CD4-positive, alpha-beta memory T cell (primary cell): Measurements from ENCODE around the gene ANKRD35. TPM values are rescaled to one million over a fixed set of nuclear protein-coding genes. Genes with fewer than 3 reads are reported as not detected.

Experiments used
- CTCF ChIA-PET: fragments of 350-600 bp; sonication (Branson Sonifier 250); formaldehyde crosslinking; loops from one replicate; lab custom pipeline; 2021; ENCODE audit warnings: inconsistent platforms; ENCODE audit not compliant: partially characterized antibody; lab: Charles Lee
- POLR2A ChIA-PET: fragments of 350-600 bp; sonication (Branson Sonifier 250); formaldehyde crosslinking; loops from one replicate; lab custom pipeline; 2021; ENCODE audit not compliant: partially characterized antibody; lab: Charles Lee
- DNase-seq, 5 donors: peaks; one replicate each; pipeline versions ENCODE4 v3.0.0 to v3.0.0-alpha.2; 2020 to 2022; ENCODE audit warnings: mixed read lengths in 1 of 5
- H3K27ac ChIP-seq: one replicate; pipeline ENCODE4 v1.7.0; 2013; ENCODE audit warnings: low read depth, low read length
- H3K27me3 ChIP-seq: 2 replicates; pipeline ENCODE4 v1.7.0; 2013; ENCODE audit warnings: mild to moderate bottlenecking, low read length, moderate library complexity; ENCODE audit not compliant: insufficient read depth
- H3K36me3 ChIP-seq: 2 replicates; pipeline ENCODE4 v1.7.0; 2013; ENCODE audit warnings: mild to moderate bottlenecking, low read length, moderate library complexity; ENCODE audit not compliant: insufficient read depth
- H3K4me1 ChIP-seq: 2 replicates; pipeline ENCODE4 v1.7.0; 2013; ENCODE audit warnings: mild to moderate bottlenecking, low read length, moderate library complexity; ENCODE audit not compliant: insufficient read depth
- H3K4me3 ChIP-seq, 2 donors: one replicate each; pipeline ENCODE4 v1.7.0; 2013; ENCODE audit warnings: low read length in 2 of 2, mild to moderate bottlenecking in 1 of 2
- H3K9me3 ChIP-seq, 2 donors: one replicate each; pipeline ENCODE4 v1.7.0; 2013; ENCODE audit warnings: low read length in 2 of 2, control low read depth in 1 of 2; ENCODE audit not compliant: control insufficient read depth in 1 of 2
- H3K27ac Mint-ChIP-seq, 7 donors: one replicate each; pipeline ENCODE4 v1.8.0; 2020 to 2021; ENCODE audit warnings: mixed read lengths in 7 of 7, mild to moderate bottlenecking in 6 of 7, inconsistent platforms in 3 of 7, moderate library complexity in 3 of 7
- H3K27me3 Mint-ChIP-seq, 2 donors: one replicate each; pipeline ENCODE4 v1.8.0; 2020 to 2021; ENCODE audit warnings: mixed read lengths in 2 of 2
- H3K36me3 Mint-ChIP-seq, 2 donors: one replicate each; pipeline ENCODE4 v1.8.0; 2020 to 2021; ENCODE audit warnings: mixed read lengths in 2 of 2, inconsistent platforms in 1 of 2, mild to moderate bottlenecking in 1 of 2
- H3K4me1 Mint-ChIP-seq, 4 donors: one replicate each; pipeline ENCODE4 v1.8.0; 2020 to 2021; ENCODE audit warnings: mixed read lengths in 4 of 4, mild to moderate bottlenecking in 1 of 4
- H3K4me3 Mint-ChIP-seq, 8 donors: one replicate each; pipeline ENCODE4 v1.8.0; 2020 to 2021; ENCODE audit warnings: mixed read lengths in 8 of 8, mild to moderate bottlenecking in 7 of 8, moderate library complexity in 6 of 8, inconsistent platforms in 3 of 8
- H3K9me3 Mint-ChIP-seq, 8 donors: one replicate each; pipeline ENCODE4 v1.8.0; 2020 to 2021; ENCODE audit warnings: mixed read lengths in 8 of 8, mild to moderate bottlenecking in 5 of 8, inconsistent platforms in 3 of 8, moderate library complexity in 1 of 8
- intact Hi-C: fragments of 100-400 bp; cut with micrococcal nuclease; formaldehyde crosslinking; loops from one replicate; pipeline ENCODE4 v1.15.1; 2023
- polyA plus RNA-seq, 2 donors: library from polyadenylated mRNA; unstranded; fragments of 300-500 nt; fragmentation: Illumina TruSeq; gene quantifications; one replicate each; pipeline ENCODE4 v1.2.3, GENCODE V29; 2021
- total RNA-seq, 2 experiments: library from RNA; stranded (reverse); gene quantifications; one replicate each; pipeline ENCODE4 v1.2.3, GENCODE V29; 2021

Gene ANKRD35
- total and polyA plus RNA-seq, 4 experiments from 2014 or later, result 0.34 TPM; not detected in 3

DNA sequence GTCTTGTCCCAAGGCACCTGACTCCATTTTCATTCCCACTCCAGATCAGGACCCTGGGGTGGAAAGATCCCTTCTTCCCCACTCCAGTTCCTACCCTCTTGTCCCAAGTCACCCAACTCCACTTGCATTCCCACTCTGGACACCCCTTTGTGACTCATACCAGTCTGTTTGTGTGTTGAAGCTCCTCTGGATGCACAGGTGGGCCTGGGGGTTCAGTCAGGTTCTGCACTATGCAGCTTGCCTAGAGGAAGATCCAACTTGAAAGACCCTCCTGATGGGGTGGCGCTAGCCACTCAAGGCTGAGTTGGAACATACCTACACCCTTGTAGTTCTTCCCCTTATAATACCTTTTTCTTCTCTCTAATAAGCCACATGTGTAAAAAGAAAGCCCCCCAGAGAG is 9.8 kb upstream of the ANKRD35 start:
- Histone ChIP-seq H3K27me3 (no peaks in the 10 kb centered on the region), H3K9me3 (no peaks in the 10 kb centered on the region), H3K4me3 (no peak overlapping the region), H3K36me3 (no peaks in the 10 kb centered on the region), H3K4me1 (no peaks in the 10 kb centered on the region), H3K27ac (no peak overlapping the region)
- no peak for DNase-seq
- Mint-ChIP-seq H3K4me3 (no peak overlapping the region), H3K9me3 (no peaks in the 10 kb centered on the region), H3K27ac (no peak overlapping the region), H3K36me3 (peaks cover 3 to 7% of the 10 kb centered on the region in 2 donors), H3K4me1 (no peaks in the 10 kb centered on the region), H3K27me3 (no peaks in the 10 kb centered on the region)
- intact Hi-C loops, result no loop called here
- ChIA-PET POLR2A (interaction anchor here (1.4 kb wide), 1 partner anchor 32 kb away, joined by 3 read pairs; the partner anchor contains the start of gene RBM8A), CTCF (interaction anchor here (0.7 to 2.0 kb wide), 6 partner anchors 13 to 119 kb away, joined by 3 to 6 read pairs (median 3); no protein-coding TSS in a partner anchor)

DNA sequence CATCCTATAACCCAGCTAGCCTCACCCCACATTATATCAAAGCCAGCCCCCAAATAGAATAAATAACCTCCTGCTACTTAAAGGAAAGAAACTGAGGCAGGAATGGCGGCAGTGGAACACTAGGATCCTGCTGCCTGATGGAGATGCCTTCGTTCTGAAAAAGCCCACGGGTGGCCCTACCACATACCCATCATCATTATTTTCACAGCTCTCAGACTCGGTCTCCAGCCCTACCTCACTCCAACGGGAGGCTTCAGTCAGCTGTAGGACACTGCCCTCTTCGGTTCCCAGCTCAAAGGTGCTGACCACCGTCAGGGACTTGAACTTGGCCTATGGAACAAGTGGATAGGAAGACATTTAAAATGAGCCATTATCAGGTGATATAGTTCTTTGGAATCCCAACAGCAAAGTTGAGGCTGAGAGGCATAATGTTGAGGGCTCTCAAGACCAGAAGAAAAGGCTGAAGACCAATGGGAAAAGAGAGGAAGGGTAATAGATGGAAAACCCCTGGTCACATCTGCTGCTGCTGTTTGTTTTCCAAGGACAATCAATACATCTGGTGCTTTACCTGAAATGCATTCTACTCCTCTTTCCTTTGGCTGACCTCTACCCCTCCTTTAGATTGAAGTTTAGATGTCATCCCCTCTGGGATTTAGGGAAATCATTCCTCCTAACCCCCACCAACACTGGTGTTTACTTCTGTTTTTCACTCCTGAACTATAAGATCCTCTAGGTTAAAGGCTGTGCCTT is 7.8 kb upstream of the ANKRD35 start:
- Mint-ChIP-seq H3K9me3 (no peaks in the 10 kb centered on the region), H3K27me3 (no peaks in the 10 kb centered on the region), H3K4me3 (peak overlapping the region in 1 of 8 donors; percentile 43), H3K36me3 (peaks cover 3 to 7% of the 10 kb centered on the region in 2 donors), H3K4me1 (no peaks in the 10 kb centered on the region), H3K27ac (peak overlapping the region in 1 of 7 donors; percentile 42)
- intact Hi-C loops, result no loop called here
- no peak overlapping the region for H3K4me3 ChIP-seq
- H3K36me3 ChIP-seq, result no peaks in the 10 kb centered on the region
- no peaks in the 10 kb centered on the region for H3K9me3 ChIP-seq
- no peaks in the 10 kb centered on the region for H3K4me1 ChIP-seq
- H3K27me3 ChIP-seq, result no peaks in the 10 kb centered on the region
- no peak for DNase-seq
- ChIA-PET POLR2A (interaction anchor here (2.8 kb wide), 1 partner anchor 34 kb away, joined by 12 read pairs; the partner anchor contains the start of gene PIAS3), CTCF (interaction anchor here (1.4 to 4.4 kb wide), 10 partner anchors 9 to 124 kb away, joined by 4 to 43 read pairs (median 12); partner anchors contain the start of genes LIX1L and NUDT17)
- no peak overlapping the region for H3K27ac ChIP-seq

DNA sequence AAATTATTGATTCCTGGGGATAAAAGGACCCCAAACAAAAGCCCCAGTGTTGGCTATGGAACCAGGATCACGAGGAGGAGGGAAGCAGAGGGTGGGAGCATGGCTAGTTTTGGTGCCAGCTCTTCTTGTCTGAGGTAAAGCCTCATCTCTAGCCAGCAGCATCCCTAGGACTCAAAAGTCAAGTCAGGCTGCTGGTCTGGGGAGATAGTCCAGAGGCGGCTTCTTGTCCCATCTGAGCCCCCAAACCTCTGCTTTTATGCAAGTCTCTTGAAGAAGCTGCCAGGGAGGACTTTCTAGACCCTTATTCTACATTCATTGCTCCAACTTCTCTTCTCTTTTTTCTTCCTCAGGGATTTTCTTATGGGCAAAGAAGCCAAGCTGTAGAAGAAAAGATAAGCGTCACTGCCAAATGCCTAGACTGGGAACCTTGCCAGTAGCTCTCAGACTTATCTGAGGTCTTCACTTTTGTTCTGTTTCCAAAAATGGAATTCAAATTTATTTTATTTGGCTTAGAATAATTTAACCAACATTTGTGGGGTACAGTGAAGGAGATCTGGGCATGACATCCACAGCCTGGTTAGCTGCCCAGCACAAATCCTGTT is 6.9 kb upstream of the ANKRD35 start:
- POLR2A ChIA-PET, result interaction anchor here (0.7 to 2.8 kb wide), 4 partner anchors 26 to 115 kb away, joined by 3 to 12 read pairs (median 6); partner anchors contain the start of genes NUDT17 and PIAS3
- H3K27me3 Mint-ChIP-seq, result no peaks in the 10 kb centered on the region

DNA sequence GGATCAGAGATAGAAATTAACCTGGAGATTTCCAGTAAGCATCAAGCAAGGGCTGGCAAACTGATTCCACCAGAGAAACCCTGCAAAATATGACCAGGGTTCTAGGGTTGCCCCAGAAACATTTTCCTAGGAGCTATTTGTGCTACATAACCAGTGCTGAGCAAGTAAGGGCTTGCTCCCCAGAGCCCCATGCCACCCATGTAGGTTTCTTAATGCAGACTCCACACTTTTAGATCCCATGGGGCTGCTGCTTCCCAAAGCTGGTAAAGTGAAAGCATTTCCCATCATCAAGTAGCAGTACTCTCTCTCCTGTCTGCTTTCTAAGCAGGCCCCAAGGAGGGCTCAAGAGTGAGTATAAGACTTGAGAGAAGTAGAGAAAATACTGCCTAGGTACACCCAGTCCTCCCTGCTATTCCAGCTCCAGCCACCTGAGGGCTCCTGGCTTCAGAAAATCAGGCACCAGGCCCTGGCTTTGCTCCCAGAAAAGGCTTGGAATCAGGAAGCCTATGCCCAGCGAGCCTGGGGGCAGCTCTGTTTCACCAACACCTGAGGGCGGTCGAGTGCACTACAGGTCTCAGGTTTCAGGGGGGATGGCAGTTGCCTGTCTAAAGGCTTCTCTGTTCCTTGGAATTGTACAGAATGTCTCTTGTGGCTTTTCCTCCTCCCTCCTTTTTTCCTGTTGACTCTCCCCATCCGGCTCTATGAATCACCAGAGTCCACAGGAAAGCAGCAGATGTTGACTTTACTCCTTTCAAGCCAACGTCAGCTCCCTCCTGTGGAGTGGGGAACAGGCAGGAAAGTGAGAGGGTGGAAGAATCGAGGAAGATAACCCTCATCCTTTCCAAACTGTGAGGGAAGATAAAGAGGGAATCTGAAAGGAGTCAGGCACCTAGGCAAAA is 6.2 kb upstream of the ANKRD35 start:
- no peaks in the 10 kb centered on the region for H3K4me1 ChIP-seq
- H3K27me3 Mint-ChIP-seq, result peaks cover 0 to under 1% of the 10 kb centered on the region in 2 donors
- H3K9me3 Mint-ChIP-seq, result no peaks in the 10 kb centered on the region
- POLR2A ChIA-PET, result interaction anchor here (0.7 to 2.8 kb wide), 6 partner anchors 27 to 115 kb away, joined by 3 to 12 read pairs (median 4); partner anchors contain the start of genes NUDT17, PIAS3 and RBM8A
- no peaks in the 10 kb centered on the region for H3K27me3 ChIP-seq
- H3K36me3 ChIP-seq, result no peaks in the 10 kb centered on the region
- H3K4me1 Mint-ChIP-seq, result peaks cover 0 to 2% (median under 1%) of the 10 kb centered on the region in 4 donors
- no peaks in the 10 kb centered on the region for H3K36me3 Mint-ChIP-seq
- no peak overlapping the region for H3K4me3 Mint-ChIP-seq
- no peak overlapping the region for H3K27ac Mint-ChIP-seq
- H3K9me3 ChIP-seq, result no peaks in the 10 kb centered on the region
- DNase-seq, result peak; percentile 21 to 50 (median 38)
- CTCF ChIA-PET, result interaction anchor here (0.7 to 4.4 kb wide), 23 partner anchors 10 to 134 kb away, joined by 3 to 43 read pairs (median 5); partner anchors contain the start of genes HJV, ITGA10, LIX1L and NUDT17
- intact Hi-C loops, result loop anchor here (1.0 kb wide), 1 partner anchor 121 kb away; no protein-coding TSS in a partner anchor
- no peak overlapping the region for H3K4me3 ChIP-seq
- H3K27ac ChIP-seq, result no peak overlapping the region

More for the DNA sequence above, 6.9 kb upstream of the ANKRD35 start:
- no peaks in the 10 kb centered on the region for H3K4me1 ChIP-seq
- H3K27me3 ChIP-seq, result no peaks in the 10 kb centered on the region
- H3K4me3 Mint-ChIP-seq, result no peak overlapping the region
- no peaks in the 10 kb centered on the region for H3K36me3 ChIP-seq
- H3K9me3 Mint-ChIP-seq, result no peaks in the 10 kb centered on the region
- H3K27ac Mint-ChIP-seq, result no peak overlapping the region
- intact Hi-C loops, result no loop called here
- H3K9me3 ChIP-seq, result no peaks in the 10 kb centered on the region
- no peak overlapping the region for H3K27ac ChIP-seq
- no peak for DNase-seq
- CTCF ChIA-PET, result interaction anchor here (0.6 to 4.4 kb wide), 20 partner anchors 9 to 134 kb away, joined by 3 to 43 read pairs (median 6); partner anchors contain the start of genes ITGA10, LIX1L, NUDT17 and RBM8A
- no peaks in the 10 kb centered on the region for H3K4me1 Mint-ChIP-seq
- no peak overlapping the region for H3K4me3 ChIP-seq
- peaks cover 3% of the 10 kb centered on the region in 2 donors for H3K36me3 Mint-ChIP-seq

DNA sequence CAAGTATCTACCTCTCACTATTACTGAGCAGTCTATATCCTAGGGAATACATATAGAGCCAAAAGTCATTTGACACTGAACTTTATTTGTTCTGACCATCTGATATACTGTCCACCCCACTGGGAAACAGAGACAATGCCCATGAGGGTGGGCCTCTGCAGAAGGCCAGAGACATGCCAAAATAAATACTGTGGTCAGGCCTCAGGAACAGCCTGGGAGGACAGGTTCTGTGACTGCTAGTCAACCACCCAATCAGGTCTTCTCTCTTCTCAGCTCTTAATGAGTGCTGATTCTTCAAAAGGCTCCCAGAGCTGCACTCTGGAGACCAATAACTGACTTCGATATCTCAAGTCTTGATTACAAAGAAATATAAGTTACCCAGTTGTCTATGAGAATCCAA is 5.5 kb upstream of the ANKRD35 start:
- POLR2A ChIA-PET, result interaction anchor here (0.7 to 2.8 kb wide), 5 partner anchors 32 to 116 kb away, joined by 4 to 12 read pairs (median 4); partner anchors contain the start of genes NUDT17, PIAS3 and RBM8A
- Histone ChIP-seq H3K9me3 (no peaks in the 10 kb centered on the region), H3K27me3 (no peaks in the 10 kb centered on the region), H3K4me1 (peaks cover 3% of the 10 kb centered on the region), H3K27ac (no peak overlapping the region), H3K36me3 (no peaks in the 10 kb centered on the region), H3K4me3 (no peak overlapping the region)
- Mint-ChIP-seq H3K27me3 (peaks cover 0 to 2% of the 10 kb centered on the region in 2 donors), H3K27ac (no peak overlapping the region), H3K4me3 (no peak overlapping the region), H3K36me3 (no peaks in the 10 kb centered on the region), H3K4me1 (peaks cover 2 to 9% (median 3%) of the 10 kb centered on the region in 4 donors), H3K9me3 (no peaks in the 10 kb centered on the region)
- CTCF ChIA-PET, result interaction anchor here (0.7 to 4.4 kb wide), 16 partner anchors 11 to 135 kb away, joined by 3 to 43 read pairs (median 8); partner anchors contain the start of genes HJV, ITGA10, LIX1L and NUDT17
- intact Hi-C loops, result loop anchor here (1.0 kb wide), 1 partner anchor 122 kb away; no protein-coding TSS in a partner anchor
- no peak for DNase-seq

DNA sequence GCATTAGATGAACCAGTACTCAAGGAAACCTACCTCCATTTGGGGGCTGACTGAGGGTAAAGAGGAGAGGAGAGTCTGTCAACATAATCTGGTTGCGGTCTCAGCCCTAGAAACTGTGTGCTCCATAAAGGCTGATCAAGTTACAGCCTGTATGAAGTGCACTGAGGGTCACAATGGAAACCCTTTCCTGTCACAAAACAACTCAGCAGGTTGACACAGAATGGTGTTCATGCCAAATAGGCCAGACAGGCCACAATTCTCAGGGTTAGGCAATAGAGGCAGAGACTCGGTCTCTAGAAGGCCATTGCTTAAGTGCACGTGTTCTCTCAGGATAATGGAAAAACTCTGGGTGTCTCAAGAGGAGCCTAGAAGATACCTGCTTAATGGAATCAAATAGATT is 4.1 kb upstream of the ANKRD35 start:
- H3K27me3 ChIP-seq, result no peaks in the 10 kb centered on the region
- no peak overlapping the region for H3K27ac Mint-ChIP-seq
- no peaks in the 10 kb centered on the region for H3K36me3 Mint-ChIP-seq
- H3K4me3 Mint-ChIP-seq, result no peak overlapping the region
- H3K27me3 Mint-ChIP-seq, result peaks cover 4 to 9% of the 10 kb centered on the region in 2 donors
- no peaks in the 10 kb centered on the region for H3K9me3 ChIP-seq
- POLR2A ChIA-PET, result interaction anchor here (1.0 kb wide), 1 partner anchor 24 kb away, joined by 3 read pairs; no protein-coding TSS in a partner anchor
- H3K9me3 Mint-ChIP-seq, result no peaks in the 10 kb centered on the region
- H3K4me3 ChIP-seq, result no peak overlapping the region
- peaks cover 10 to 23% (median 12%) of the 10 kb centered on the region in 4 donors for H3K4me1 Mint-ChIP-seq
- peaks cover 13% of the 10 kb centered on the region for H3K4me1 ChIP-seq
- intact Hi-C loops, result no loop called here
- H3K27ac ChIP-seq, result no peak overlapping the region
- no peaks in the 10 kb centered on the region for H3K36me3 ChIP-seq
- CTCF ChIA-PET, result interaction anchor here (0.6 to 11.4 kb wide), 3 partner anchors 26 to 124 kb away, joined by 3 to 78 read pairs (median 43); partner anchors contain the start of gene NUDT17
- DNase-seq, result no peak
